Liver (tissue), 9 donors: ENCODE results near the gene AKAP7. TPM values are rescaled to one million over a fixed set of nuclear protein-coding genes. Genes with fewer than 3 reads are reported as not detected.

ENCODE experiments used
- DNase-seq: peaks from one replicate; pipeline ENCODE4 v3.0.0-alpha.2; 2017; ENCODE audit warnings: low spot score
- H3K27ac ChIP-seq, 2 donors: one replicate each; pipeline ENCODE4 v1.7.0; 2013; ENCODE audit warnings: inconsistent platforms in 2 of 2, low read length in 2 of 2, control low read depth in 1 of 2, low read depth in 1 of 2, mild to moderate bottlenecking in 1 of 2
- H3K27me3 ChIP-seq, 4 donors: one replicate each; pipeline versions ENCODE4 v1.6.1 to v1.7.0; 2013; ENCODE audit warnings: low read length in 3 of 4, inconsistent platforms in 1 of 4, mild to moderate bottlenecking in 1 of 4, moderate library complexity in 1 of 4; ENCODE audit not compliant: control insufficient read depth in 4 of 4, insufficient read depth in 4 of 4
- H3K36me3 ChIP-seq, 4 donors: one replicate each; pipeline versions ENCODE4 v1.6.1 to v1.7.0; 2013; ENCODE audit warnings: low read length in 3 of 4, mild to moderate bottlenecking in 3 of 4, low read depth in 1 of 4, moderate library complexity in 1 of 4; ENCODE audit not compliant: control insufficient read depth in 4 of 4, insufficient read depth in 3 of 4
- H3K4me1 ChIP-seq, 4 donors: one replicate each; pipeline versions ENCODE4 v1.6.1 to v1.7.0; 2013; ENCODE audit warnings: low read length in 3 of 4, mild to moderate bottlenecking in 3 of 4, moderate library complexity in 1 of 4; ENCODE audit not compliant: control insufficient read depth in 4 of 4, insufficient read depth in 4 of 4
- H3K4me3 ChIP-seq, 3 donors: one replicate each; pipeline versions ENCODE4 v1.6.1 to v1.7.0; 2013; ENCODE audit warnings: low read length in 3 of 3, control low read depth in 1 of 3, low read depth in 1 of 3, mild to moderate bottlenecking in 1 of 3
- H3K9ac ChIP-seq, 2 donors: one replicate each; pipeline ENCODE4 v1.7.0; 2013; ENCODE audit warnings: low read length in 2 of 2, mild to moderate bottlenecking in 2 of 2, moderate library complexity in 2 of 2, control low read depth in 1 of 2, low read depth in 1 of 2
- H3K9me3 ChIP-seq, 4 donors: one replicate each; pipeline versions ENCODE4 v1.6.1 to v1.7.0; 2013; ENCODE audit warnings: low read length in 3 of 4; ENCODE audit not compliant: control insufficient read depth in 4 of 4
- EGR1 ChIP-seq, 2 donors: IDR thresholded peaks; 2 replicates each; pipeline ENCODE4 v1.6.1; 2016 to 2018; ENCODE audit warnings: antibody characterized with exemption in 2 of 2, low read depth in 2 of 2
- FOXA1 ChIP-seq: IDR thresholded peaks from 2 replicates; pipeline ENCODE4 v1.6.1; 2016; ENCODE audit warnings: antibody characterized with exemption
- FOXA2 ChIP-seq: IDR thresholded peaks from 2 replicates; pipeline ENCODE4 v1.6.1; 2016; ENCODE audit warnings: antibody characterized with exemption
- GABPA ChIP-seq, 2 donors: IDR thresholded peaks in 1 of 2; conservative IDR thresholded peaks in 1 of 2; 2 replicates each; pipeline ENCODE4 v1.6.1; 2016; ENCODE audit warnings: antibody characterized with exemption in 2 of 2, mild to moderate bottlenecking in 1 of 2, moderate library complexity in 1 of 2
- HNF4A ChIP-seq, 2 donors: conservative IDR thresholded peaks; 2 replicates each; pipeline ENCODE4 v1.6.1; 2016; ENCODE audit warnings: antibody characterized with exemption in 2 of 2, mild to moderate bottlenecking in 2 of 2
- HNF4G ChIP-seq: IDR thresholded peaks from 2 replicates; pipeline ENCODE4 v1.6.1; 2016; ENCODE audit warnings: antibody characterized with exemption
- JUND ChIP-seq, 2 donors: IDR thresholded peaks; 2 replicates each; pipeline ENCODE4 v1.6.1; 2016; ENCODE audit warnings: antibody characterized with exemption in 2 of 2
- NR2F2 ChIP-seq: IDR thresholded peaks from 2 replicates; pipeline ENCODE4 v1.6.1; 2016; ENCODE audit warnings: antibody characterized with exemption
- RAD21 ChIP-seq, 2 donors: IDR thresholded peaks; 2 replicates each; pipeline ENCODE4 v1.6.1; 2016; ENCODE audit warnings: antibody characterized with exemption in 2 of 2, mild to moderate bottlenecking in 2 of 2
- RXRA ChIP-seq, 2 donors: IDR thresholded peaks; 2 replicates each; pipeline ENCODE4 v1.6.1; 2017 to 2018; ENCODE audit warnings: antibody characterized with exemption in 2 of 2, mild to moderate bottlenecking in 1 of 2
- SP1 ChIP-seq: IDR thresholded peaks from 2 replicates; pipeline ENCODE4 v1.6.1; 2018; ENCODE audit warnings: antibody characterized with exemption, mild to moderate bottlenecking
- TAF1 ChIP-seq: conservative IDR thresholded peaks from 2 replicates; pipeline ENCODE4 v1.6.1; 2016; ENCODE audit warnings: antibody characterized with exemption, mild to moderate bottlenecking
- YY1 ChIP-seq: IDR thresholded peaks from 2 replicates; pipeline ENCODE4 v1.6.1; 2016; ENCODE audit warnings: antibody characterized with exemption, mild to moderate bottlenecking
- WGBS: extraction: QIAGEN DNeasy Blood & Tissue Kit; methylation state at CpG from one replicate; pipeline ENCODE4 v1.1.7; 2013; 5-methylcytosine and 5-hydroxymethylcytosine counted together
- polyA plus RNA-seq, 2 donors: library from polyadenylated mRNA; stranded (reverse) in 1 of 2; unstranded in 1 of 2; fragments of 200-250 nt in 1 of 2; fragments of >200 nt in 1 of 2; fragmentation: Nextera tagmentation in 1 of 2; extraction: Ambion mirVana in 1 of 2; gene quantifications; one replicate each; pipeline versions ENCODE4 v1.2.1 to v1.2.3, GENCODE V29; 2013 to 2015
- total RNA-seq, 2 donors: library from RNA; depleted of rRNA; stranded (reverse); fragments of >200 nt; gene quantifications; one replicate each; pipeline ENCODE4 v1.2.3, GENCODE V29; 2014
- TF ChIP-seq, protein P1 (sequence below): IDR thresholded peaks from 2 replicates; pipeline ENCODE4 v1.6.1; 2016; ENCODE audit warnings: antibody characterized with exemption
- TF ChIP-seq, protein P2 (sequence below): fragments of 150-350 bp; IDR thresholded peaks from 2 replicates; pipeline ENCODE4 v1.5.1; 2017; ENCODE audit warnings: improper control_type of control experiment, low read depth, low read length; ENCODE audit not compliant: missing input control
- TF ChIP-seq, protein P3 (sequence below): IDR thresholded peaks from 2 replicates; pipeline ENCODE4 v1.6.1; 2016; ENCODE audit warnings: antibody characterized with exemption
- TF ChIP-seq, protein P4 (sequence below): IDR thresholded peaks from 2 replicates; pipeline ENCODE4 v1.6.1; 2016; ENCODE audit warnings: antibody characterized with exemption
- TF ChIP-seq, protein P5 (sequence below): IDR thresholded peaks from 2 replicates; pipeline ENCODE4 v1.6.1; 2016; ENCODE audit warnings: antibody characterized with exemption, mild to moderate bottlenecking
- donor health status: healthy.
- donor health status: healthy.
- donor health status: healthy.
- donor health status: healthy.
- donor health status: healthy.

The AKAP7 gene
- total and polyA plus RNA-seq, 4 donors: 7.9 to 25.4 (median 17.7) TPM

DNA sequence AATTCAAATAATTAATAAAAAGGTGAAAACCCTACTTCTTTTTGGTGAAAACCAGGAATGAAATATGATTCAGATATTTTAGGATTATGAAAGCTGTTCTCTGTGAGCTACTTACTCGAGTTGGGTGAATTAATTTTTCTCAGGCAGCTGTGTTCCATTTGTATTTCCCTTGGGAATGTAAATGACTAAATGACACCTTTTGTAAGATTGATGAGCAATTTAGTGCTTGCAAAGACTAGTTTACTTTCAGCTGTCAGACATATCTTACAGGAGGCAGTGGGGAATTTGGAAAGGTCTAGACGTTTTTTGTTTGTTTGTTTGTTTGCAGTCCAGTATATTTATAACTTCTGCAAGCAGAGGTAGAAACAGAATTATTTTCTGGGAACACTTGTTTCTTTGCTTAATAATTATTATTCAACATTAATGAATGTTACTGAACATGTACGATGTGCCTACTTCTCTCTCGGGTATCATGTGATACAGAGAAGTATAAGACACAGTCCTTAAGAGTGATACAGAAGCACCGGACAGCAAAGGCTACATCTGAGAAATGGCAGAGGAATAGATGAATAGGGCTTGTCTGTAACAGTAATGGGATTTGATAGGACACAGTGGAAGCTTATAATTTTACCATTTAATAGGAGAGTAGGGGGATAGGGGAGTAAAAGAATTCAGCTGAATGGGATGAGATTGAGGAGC, 91.3 kb downstream of the AKAP7 start (continued):
- TF ChIP-seq, protein P1, sequence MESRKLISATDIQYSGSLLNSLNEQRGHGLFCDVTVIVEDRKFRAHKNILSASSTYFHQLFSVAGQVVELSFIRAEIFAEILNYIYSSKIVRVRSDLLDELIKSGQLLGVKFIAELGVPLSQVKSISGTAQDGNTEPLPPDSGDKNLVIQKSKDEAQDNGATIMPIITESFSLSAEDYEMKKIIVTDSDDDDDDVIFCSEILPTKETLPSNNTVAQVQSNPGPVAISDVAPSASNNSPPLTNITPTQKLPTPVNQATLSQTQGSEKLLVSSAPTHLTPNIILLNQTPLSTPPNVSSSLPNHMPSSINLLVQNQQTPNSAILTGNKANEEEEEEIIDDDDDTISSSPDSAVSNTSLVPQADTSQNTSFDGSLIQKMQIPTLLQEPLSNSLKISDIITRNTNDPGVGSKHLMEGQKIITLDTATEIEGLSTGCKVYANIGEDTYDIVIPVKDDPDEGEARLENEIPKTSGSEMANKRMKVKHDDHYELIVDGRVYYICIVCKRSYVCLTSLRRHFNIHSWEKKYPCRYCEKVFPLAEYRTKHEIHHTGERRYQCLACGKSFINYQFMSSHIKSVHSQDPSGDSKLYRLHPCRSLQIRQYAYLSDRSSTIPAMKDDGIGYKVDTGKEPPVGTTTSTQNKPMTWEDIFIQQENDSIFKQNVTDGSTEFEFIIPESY: no peak
- no peak for TF ChIP-seq RXRA (IDR thresholded peaks at IDR 0.05)

DNA sequence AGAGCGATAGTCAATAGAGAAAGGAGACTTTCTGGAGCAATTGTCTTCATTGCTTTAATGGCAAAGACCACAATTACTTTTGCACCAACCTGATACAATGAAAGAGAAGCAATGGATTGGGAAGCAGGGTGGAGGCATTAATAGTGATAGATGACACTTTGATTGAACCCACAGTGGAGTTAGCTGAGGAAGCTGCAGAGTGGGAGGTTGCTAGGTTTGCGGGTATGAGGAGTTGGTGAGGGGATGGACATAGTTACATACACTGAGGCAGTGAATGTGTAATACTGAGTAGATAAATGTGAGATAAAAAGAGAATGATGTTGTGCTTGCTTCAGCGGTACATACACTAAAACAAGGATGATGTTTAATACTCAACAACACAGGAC, 91.9 kb downstream of the AKAP7 start:
- no peaks in the 10 kb centered on the region for H3K27me3 ChIP-seq
- H3K9me3 ChIP-seq: no peaks in the 10 kb centered on the region
- no peak for DNase-seq
- TF ChIP-seq, protein P2, sequence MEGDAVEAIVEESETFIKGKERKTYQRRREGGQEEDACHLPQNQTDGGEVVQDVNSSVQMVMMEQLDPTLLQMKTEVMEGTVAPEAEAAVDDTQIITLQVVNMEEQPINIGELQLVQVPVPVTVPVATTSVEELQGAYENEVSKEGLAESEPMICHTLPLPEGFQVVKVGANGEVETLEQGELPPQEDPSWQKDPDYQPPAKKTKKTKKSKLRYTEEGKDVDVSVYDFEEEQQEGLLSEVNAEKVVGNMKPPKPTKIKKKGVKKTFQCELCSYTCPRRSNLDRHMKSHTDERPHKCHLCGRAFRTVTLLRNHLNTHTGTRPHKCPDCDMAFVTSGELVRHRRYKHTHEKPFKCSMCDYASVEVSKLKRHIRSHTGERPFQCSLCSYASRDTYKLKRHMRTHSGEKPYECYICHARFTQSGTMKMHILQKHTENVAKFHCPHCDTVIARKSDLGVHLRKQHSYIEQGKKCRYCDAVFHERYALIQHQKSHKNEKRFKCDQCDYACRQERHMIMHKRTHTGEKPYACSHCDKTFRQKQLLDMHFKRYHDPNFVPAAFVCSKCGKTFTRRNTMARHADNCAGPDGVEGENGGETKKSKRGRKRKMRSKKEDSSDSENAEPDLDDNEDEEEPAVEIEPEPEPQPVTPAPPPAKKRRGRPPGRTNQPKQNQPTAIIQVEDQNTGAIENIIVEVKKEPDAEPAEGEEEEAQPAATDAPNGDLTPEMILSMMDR: no peak
- TF ChIP-seq RAD21 (IDR thresholded peaks at IDR 0.05) (no peak), JUND (IDR thresholded peaks at IDR 0.05) (no peak), GABPA (IDR thresholded peaks at IDR 0.05 in 1 of 2, conservative IDR thresholded peaks at IDR 0.05 in 1 of 2) (no peak), FOXA2 (no peak), NR2F2 (no peak), EGR1 (IDR thresholded peaks at IDR 0.05; ENCODE audit: low read depth in 2 of 2) (no peak), TAF1 (no peak), HNF4A (conservative IDR thresholded peaks at IDR 0.05) (no peak), HNF4G (no peak), SP1 (no peak), YY1 (no peak), RXRA (IDR thresholded peaks at IDR 0.05) (no peak), FOXA1 (no peak)
- TF ChIP-seq, protein P3, sequence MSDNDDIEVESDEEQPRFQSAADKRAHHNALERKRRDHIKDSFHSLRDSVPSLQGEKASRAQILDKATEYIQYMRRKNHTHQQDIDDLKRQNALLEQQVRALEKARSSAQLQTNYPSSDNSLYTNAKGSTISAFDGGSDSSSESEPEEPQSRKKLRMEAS: no peak
- TF ChIP-seq, protein P1: no peak
- TF ChIP-seq, protein P4, sequence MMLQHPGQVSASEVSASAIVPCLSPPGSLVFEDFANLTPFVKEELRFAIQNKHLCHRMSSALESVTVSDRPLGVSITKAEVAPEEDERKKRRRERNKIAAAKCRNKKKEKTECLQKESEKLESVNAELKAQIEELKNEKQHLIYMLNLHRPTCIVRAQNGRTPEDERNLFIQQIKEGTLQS: no peak
- TF ChIP-seq, protein P5, sequence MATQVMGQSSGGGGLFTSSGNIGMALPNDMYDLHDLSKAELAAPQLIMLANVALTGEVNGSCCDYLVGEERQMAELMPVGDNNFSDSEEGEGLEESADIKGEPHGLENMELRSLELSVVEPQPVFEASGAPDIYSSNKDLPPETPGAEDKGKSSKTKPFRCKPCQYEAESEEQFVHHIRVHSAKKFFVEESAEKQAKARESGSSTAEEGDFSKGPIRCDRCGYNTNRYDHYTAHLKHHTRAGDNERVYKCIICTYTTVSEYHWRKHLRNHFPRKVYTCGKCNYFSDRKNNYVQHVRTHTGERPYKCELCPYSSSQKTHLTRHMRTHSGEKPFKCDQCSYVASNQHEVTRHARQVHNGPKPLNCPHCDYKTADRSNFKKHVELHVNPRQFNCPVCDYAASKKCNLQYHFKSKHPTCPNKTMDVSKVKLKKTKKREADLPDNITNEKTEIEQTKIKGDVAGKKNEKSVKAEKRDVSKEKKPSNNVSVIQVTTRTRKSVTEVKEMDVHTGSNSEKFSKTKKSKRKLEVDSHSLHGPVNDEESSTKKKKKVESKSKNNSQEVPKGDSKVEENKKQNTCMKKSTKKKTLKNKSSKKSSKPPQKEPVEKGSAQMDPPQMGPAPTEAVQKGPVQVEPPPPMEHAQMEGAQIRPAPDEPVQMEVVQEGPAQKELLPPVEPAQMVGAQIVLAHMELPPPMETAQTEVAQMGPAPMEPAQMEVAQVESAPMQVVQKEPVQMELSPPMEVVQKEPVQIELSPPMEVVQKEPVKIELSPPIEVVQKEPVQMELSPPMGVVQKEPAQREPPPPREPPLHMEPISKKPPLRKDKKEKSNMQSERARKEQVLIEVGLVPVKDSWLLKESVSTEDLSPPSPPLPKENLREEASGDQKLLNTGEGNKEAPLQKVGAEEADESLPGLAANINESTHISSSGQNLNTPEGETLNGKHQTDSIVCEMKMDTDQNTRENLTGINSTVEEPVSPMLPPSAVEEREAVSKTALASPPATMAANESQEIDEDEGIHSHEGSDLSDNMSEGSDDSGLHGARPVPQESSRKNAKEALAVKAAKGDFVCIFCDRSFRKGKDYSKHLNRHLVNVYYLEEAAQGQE: no peak
- no peak overlapping the region for H3K4me3 ChIP-seq
- H3K4me1 ChIP-seq: no peaks in the 10 kb centered on the region
- no peak overlapping the region for H3K27ac ChIP-seq
- 97% methylated on average over 3 of the region's 3 CpGs for WGBS
- no peak overlapping the region for H3K9ac ChIP-seq
- H3K36me3 ChIP-seq: no peaks in the 10 kb centered on the region
